ENCODE results near the gene SHC3.

The SHC3 gene

GRCh38 chr9:89177012-89177943 lies 1.3 kb downstream of the SHC3 start:
- no peak overlapping the region for H3K4me3 ChIP-seq (ENCODE audit: low read depth in 1 of 2, low read length in 1 of 2)
- H3K9me3 ChIP-seq = no peaks in the 10 kb centered on the region
- no peak overlapping the region for H3K27ac ChIP-seq
- H3K27me3 ChIP-seq = peaks cover 100% of the 10 kb centered on the region
- H3K4me1 ChIP-seq (ENCODE audit: control insufficient read depth in 1 of 2, insufficient read depth in 1 of 2, low read depth in 1 of 2, low read length in 1 of 2) = no peaks in the 10 kb centered on the region
- no peaks in the 10 kb centered on the region for H3K36me3 ChIP-seq
- TF ChIP-seq CTCF (IDR thresholded peaks at IDR 0.05) = no peak

GRCh38 chr9:89175828-89176261 lies 2.8 kb downstream of the SHC3 start:
- peaks cover 98% of the 10 kb centered on the region for H3K27me3 ChIP-seq
- no peak for TF ChIP-seq CTCF (IDR thresholded peaks at IDR 0.05)
- H3K36me3 ChIP-seq = no peaks in the 10 kb centered on the region
- H3K9me3 ChIP-seq = no peaks in the 10 kb centered on the region
- H3K4me3 ChIP-seq (ENCODE audit: low read depth in 1 of 2, low read length in 1 of 2) = no peak overlapping the region
- no peak overlapping the region for H3K27ac ChIP-seq
- no peaks in the 10 kb centered on the region for H3K4me1 ChIP-seq (ENCODE audit: control insufficient read depth in 1 of 2, insufficient read depth in 1 of 2, low read depth in 1 of 2, low read length in 1 of 2)

GRCh38 chr9:89174291-89174690 lies 4.3 kb downstream of the SHC3 start:
- Histone ChIP-seq H3K27me3 (peaks cover 90% of the 10 kb centered on the region), H3K4me3 (ENCODE audit: low read depth in 1 of 2, low read length in 1 of 2) (no peak overlapping the region), H3K36me3 (no peaks in the 10 kb centered on the region), H3K4me1 (ENCODE audit: control insufficient read depth in 1 of 2, insufficient read depth in 1 of 2, low read depth in 1 of 2, low read length in 1 of 2) (no peaks in the 10 kb centered on the region), H3K9me3 (no peaks in the 10 kb centered on the region), H3K27ac (no peak overlapping the region)
- TF ChIP-seq CTCF (IDR thresholded peaks at IDR 0.05) = no peak

- Histone ChIP-seq H3K27me3 (peaks cover 78% of the 10 kb centered on the region), H3K36me3 (no peaks in the 10 kb centered on the region), H3K4me1 (ENCODE audit: control insufficient read depth in 1 of 2, insufficient read depth in 1 of 2, low read depth in 1 of 2, low read length in 1 of 2) (no peaks in the 10 kb centered on the region)
Observed at GRCh38 chr9:89173072-89173471, 5.5 kb downstream of the SHC3 start.

GRCh38 chr9:89172398-89172797 lies 6.2 kb downstream of the SHC3 start:
- H3K9me3 ChIP-seq = no peaks in the 10 kb centered on the region
- no peak for TF ChIP-seq CTCF (IDR thresholded peaks at IDR 0.05)
- H3K36me3 ChIP-seq = no peaks in the 10 kb centered on the region
- H3K4me3 ChIP-seq (ENCODE audit: low read depth in 1 of 2, low read length in 1 of 2) = no peak overlapping the region
- H3K27ac ChIP-seq = no peak overlapping the region
- H3K27me3 ChIP-seq = peaks cover 73% of the 10 kb centered on the region
- H3K4me1 ChIP-seq (ENCODE audit: control insufficient read depth in 1 of 2, insufficient read depth in 1 of 2, low read depth in 1 of 2, low read length in 1 of 2) = no peaks in the 10 kb centered on the region

More at GRCh38 chr9:89173072-89173471, 5.5 kb downstream of the SHC3 start:
- no peaks in the 10 kb centered on the region for H3K9me3 ChIP-seq
- no peak for TF ChIP-seq CTCF (IDR thresholded peaks at IDR 0.05)
- H3K27ac ChIP-seq = no peak overlapping the region
- no peak overlapping the region for H3K4me3 ChIP-seq (ENCODE audit: low read depth in 1 of 2, low read length in 1 of 2)

Data from neutrophil (primary cell).